Prostate gland (tissue), 2 donors: ENCODE measurements around the gene RCOR3.
"Not testable (repeated sequence)": the region's sequence is repeated elsewhere in the genome, so short reads cannot be mapped to it uniquely, and the experiment has no call there.

Source experiments
- POLR2AphosphoS5 ChIP-seq: sonication (generic); formaldehyde crosslinking; IDR thresholded peaks from one replicate; pipeline ENCODE4 v1.6.1; 2017; ENCODE audit warnings: antibody characterized with exemption
- TF ChIP-seq, protein P1 (sequence below), 4 experiments: fragments of 200-600 bp in 2 of 4; fragments of 450-650 bp in 2 of 4; sonication (generic) in 2 of 4; IDR thresholded peaks; 1 replicate in 3 of 4; 2 replicates in 1 of 4; pipeline ENCODE4 v1.5.1; 2016 to 2019; ENCODE audit warnings: antibody characterized with exemption in 4 of 4, mild to moderate bottlenecking in 2 of 4, moderate library complexity in 2 of 4

DNA sequence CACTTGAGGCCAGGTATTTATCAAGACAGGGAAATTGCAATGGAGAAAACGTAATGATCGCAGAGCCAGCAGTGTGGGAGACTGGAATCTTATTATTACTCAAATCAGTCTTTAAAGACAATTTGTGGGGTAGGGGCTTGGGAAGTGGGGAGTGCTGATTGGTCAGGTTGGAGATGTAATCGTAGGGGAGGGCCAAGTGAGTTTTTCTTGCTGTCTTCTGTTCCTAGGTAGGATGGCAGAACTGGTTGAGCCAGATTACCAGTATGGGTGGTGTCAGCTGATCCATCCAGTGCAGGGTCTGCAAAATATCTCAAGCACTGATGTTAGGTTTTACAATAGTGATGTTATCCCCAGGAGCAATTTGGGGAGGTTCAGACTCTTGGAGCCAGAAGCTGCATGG is 9.6 kb upstream of the RCOR3 start:
- TF ChIP-seq, protein P1, sequence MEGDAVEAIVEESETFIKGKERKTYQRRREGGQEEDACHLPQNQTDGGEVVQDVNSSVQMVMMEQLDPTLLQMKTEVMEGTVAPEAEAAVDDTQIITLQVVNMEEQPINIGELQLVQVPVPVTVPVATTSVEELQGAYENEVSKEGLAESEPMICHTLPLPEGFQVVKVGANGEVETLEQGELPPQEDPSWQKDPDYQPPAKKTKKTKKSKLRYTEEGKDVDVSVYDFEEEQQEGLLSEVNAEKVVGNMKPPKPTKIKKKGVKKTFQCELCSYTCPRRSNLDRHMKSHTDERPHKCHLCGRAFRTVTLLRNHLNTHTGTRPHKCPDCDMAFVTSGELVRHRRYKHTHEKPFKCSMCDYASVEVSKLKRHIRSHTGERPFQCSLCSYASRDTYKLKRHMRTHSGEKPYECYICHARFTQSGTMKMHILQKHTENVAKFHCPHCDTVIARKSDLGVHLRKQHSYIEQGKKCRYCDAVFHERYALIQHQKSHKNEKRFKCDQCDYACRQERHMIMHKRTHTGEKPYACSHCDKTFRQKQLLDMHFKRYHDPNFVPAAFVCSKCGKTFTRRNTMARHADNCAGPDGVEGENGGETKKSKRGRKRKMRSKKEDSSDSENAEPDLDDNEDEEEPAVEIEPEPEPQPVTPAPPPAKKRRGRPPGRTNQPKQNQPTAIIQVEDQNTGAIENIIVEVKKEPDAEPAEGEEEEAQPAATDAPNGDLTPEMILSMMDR (IDR thresholded peaks at IDR 0.05): not testable (repeated sequence)
- TF ChIP-seq POLR2AphosphoS5: not testable (repeated sequence)
